Panc1 (cell line): Measurements from ENCODE around the gene SFXN2.

Source experiments
- TF ChIP-seq, protein P1 (sequence below), 2 experiments: IDR thresholded peaks; 2 replicates each; pipeline ENCODE4 v1.6.1; 2011 to 2012; ENCODE audit warnings: low read depth in 2 of 2, control low read depth in 1 of 2, low read length in 1 of 2, mild to moderate bottlenecking in 1 of 2, moderate library complexity in 1 of 2; ENCODE audit not compliant: insufficient read depth in 1 of 2
- TF ChIP-seq, protein P2 (sequence below): fragments of 450-650 bp; IDR thresholded peaks from 2 replicates; pipeline ENCODE4 v1.5.1; 2017; ENCODE audit warnings: mild to moderate bottlenecking

DNA sequence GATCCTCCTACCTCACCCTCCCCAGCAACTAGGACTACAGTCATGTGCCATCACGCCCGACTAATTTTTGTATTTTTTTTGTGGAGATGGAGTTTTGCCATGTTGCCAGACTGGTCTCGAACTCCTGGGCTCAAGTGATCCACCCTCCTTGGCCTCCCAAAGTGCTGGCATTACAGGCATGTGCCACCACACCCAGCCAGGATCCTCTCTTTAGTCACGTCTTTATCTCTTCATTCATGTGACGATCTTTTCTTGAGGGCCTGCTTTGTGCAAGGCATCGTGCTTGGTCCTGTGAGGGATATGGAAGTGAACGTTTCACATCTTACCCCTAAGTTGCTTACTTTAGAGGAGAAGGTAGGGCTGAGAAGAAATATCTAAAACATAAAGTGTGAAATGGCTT, 50.9 kb downstream of the SFXN2 start:
- TF ChIP-seq, protein P1, sequence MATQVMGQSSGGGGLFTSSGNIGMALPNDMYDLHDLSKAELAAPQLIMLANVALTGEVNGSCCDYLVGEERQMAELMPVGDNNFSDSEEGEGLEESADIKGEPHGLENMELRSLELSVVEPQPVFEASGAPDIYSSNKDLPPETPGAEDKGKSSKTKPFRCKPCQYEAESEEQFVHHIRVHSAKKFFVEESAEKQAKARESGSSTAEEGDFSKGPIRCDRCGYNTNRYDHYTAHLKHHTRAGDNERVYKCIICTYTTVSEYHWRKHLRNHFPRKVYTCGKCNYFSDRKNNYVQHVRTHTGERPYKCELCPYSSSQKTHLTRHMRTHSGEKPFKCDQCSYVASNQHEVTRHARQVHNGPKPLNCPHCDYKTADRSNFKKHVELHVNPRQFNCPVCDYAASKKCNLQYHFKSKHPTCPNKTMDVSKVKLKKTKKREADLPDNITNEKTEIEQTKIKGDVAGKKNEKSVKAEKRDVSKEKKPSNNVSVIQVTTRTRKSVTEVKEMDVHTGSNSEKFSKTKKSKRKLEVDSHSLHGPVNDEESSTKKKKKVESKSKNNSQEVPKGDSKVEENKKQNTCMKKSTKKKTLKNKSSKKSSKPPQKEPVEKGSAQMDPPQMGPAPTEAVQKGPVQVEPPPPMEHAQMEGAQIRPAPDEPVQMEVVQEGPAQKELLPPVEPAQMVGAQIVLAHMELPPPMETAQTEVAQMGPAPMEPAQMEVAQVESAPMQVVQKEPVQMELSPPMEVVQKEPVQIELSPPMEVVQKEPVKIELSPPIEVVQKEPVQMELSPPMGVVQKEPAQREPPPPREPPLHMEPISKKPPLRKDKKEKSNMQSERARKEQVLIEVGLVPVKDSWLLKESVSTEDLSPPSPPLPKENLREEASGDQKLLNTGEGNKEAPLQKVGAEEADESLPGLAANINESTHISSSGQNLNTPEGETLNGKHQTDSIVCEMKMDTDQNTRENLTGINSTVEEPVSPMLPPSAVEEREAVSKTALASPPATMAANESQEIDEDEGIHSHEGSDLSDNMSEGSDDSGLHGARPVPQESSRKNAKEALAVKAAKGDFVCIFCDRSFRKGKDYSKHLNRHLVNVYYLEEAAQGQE (IDR thresholded peaks at IDR 0.05; ENCODE audit: insufficient read depth in 1 of 2, low read depth in 2 of 2, low read length in 1 of 2) = no peak
- TF ChIP-seq, protein P2, sequence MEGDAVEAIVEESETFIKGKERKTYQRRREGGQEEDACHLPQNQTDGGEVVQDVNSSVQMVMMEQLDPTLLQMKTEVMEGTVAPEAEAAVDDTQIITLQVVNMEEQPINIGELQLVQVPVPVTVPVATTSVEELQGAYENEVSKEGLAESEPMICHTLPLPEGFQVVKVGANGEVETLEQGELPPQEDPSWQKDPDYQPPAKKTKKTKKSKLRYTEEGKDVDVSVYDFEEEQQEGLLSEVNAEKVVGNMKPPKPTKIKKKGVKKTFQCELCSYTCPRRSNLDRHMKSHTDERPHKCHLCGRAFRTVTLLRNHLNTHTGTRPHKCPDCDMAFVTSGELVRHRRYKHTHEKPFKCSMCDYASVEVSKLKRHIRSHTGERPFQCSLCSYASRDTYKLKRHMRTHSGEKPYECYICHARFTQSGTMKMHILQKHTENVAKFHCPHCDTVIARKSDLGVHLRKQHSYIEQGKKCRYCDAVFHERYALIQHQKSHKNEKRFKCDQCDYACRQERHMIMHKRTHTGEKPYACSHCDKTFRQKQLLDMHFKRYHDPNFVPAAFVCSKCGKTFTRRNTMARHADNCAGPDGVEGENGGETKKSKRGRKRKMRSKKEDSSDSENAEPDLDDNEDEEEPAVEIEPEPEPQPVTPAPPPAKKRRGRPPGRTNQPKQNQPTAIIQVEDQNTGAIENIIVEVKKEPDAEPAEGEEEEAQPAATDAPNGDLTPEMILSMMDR = no peak
